ENCODE results near the gene FCHO1. TPM values are rescaled to one million over a fixed set of nuclear protein-coding genes. Genes with fewer than 3 reads are reported as not detected.
A peak's percentile ranks its signal among the peaks of the same experiment; 100 is the strongest.

The FCHO1 gene
- total and polyA plus RNA-seq, 9 donors, result 0.95 to 4.3 (median 2.8) TPM

DNA sequence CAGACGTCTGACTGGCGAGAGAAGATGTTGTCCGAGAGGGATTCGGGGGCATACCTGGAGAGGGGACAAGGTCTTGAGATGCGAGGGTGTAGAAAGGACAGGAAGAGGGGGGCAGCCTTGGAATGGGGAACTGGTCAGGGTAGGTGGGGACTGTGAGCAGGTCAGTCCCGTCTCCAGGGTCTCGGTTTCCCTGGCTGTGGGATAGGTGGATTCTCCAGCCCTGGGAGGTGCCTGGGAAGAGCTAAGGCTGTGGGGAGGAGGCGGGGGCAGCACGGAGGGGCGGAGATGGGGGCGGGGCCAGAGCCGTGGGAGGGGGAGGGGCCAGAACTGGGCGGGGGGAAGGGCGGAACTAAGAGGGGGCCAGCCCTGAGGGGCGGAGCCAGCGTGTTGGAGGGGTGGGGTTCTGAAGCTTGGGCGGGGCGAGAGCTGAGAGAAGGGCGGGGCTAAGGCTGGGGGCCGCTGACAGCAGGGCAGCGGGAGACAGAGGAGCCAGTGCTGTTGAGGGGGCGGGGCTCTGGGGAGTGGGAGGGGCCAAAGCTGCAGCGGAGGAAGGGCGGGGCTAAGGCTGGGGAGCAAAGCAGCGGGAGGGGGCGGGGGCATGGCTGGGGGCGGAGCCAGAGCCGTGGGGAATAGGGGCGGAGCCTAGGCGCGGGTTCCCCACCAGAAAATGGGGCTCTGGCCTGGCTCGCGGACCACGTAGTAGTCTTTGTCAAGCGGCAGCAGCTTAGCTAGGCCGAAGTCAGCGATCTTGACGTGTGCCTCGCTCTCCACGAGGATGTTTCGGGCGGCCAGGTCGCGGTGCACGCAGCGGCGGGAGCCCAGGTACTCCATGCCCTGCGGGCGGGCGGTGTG lies 79.5 kb downstream of the FCHO1 start:
- TF ChIP-seq, protein P1, sequence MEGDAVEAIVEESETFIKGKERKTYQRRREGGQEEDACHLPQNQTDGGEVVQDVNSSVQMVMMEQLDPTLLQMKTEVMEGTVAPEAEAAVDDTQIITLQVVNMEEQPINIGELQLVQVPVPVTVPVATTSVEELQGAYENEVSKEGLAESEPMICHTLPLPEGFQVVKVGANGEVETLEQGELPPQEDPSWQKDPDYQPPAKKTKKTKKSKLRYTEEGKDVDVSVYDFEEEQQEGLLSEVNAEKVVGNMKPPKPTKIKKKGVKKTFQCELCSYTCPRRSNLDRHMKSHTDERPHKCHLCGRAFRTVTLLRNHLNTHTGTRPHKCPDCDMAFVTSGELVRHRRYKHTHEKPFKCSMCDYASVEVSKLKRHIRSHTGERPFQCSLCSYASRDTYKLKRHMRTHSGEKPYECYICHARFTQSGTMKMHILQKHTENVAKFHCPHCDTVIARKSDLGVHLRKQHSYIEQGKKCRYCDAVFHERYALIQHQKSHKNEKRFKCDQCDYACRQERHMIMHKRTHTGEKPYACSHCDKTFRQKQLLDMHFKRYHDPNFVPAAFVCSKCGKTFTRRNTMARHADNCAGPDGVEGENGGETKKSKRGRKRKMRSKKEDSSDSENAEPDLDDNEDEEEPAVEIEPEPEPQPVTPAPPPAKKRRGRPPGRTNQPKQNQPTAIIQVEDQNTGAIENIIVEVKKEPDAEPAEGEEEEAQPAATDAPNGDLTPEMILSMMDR (IDR thresholded peaks at IDR 0.05), result no peak
- TF ChIP-seq POLR2A (IDR thresholded peaks at IDR 0.05), result peak; percentile 38
- DNase-seq, result peak; percentile 95 to 98 (median 97)
- Histone ChIP-seq H3K9me3 (no peaks in the 10 kb centered on the region), H3K4me3 (peak overlapping the region; percentile 31), H3K27me3 (no peaks in the 10 kb centered on the region), H3K36me3 (no peaks in the 10 kb centered on the region), H3K27ac (peak overlapping the region; percentile 23 to 88), H3K4me1 (ENCODE audit: insufficient read depth) (peaks cover 2% of the 10 kb centered on the region)
- intact Hi-C loops (cut with DNase I), result no loop called here
- 17 to 33% (median 17%) methylated on average over 31 to 50 of the region's 50 CpGs for WGBS, 3 donors

DNA sequence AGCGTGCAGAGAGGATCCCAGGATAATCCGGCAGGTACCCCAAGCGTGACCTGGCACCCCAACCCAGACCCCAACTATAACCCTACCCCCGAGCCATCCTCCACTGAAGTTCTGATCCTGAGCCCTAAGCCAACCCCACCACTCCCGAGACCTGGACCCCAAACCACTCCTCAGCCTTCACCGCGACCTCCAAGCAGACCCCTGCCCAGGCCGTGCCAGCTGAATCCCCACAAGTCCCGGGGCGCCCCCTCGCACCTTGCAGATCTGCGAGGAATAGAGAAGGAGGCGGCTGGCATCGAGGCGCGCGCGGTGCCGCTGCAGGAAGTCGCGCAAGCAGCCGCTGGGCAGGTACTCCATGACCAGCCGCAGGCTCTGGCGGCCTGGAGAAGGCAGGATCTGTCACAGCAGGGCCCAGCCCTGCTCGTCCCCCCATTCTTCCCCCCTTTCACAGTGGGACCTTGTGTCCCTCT lies 80.2 kb downstream of the FCHO1 start:
- Histone ChIP-seq H3K9me3 (no peaks in the 10 kb centered on the region), H3K27me3 (no peaks in the 10 kb centered on the region), H3K4me1 (ENCODE audit: insufficient read depth) (peaks cover 2% of the 10 kb centered on the region), H3K4me3 (peak overlapping the region; percentile 4), H3K27ac (peak overlapping the region in 1 of 2 donors; percentile 70), H3K36me3 (no peaks in the 10 kb centered on the region)
- TF ChIP-seq, protein P1 (IDR thresholded peaks at IDR 0.05), result no peak
- 54 to 63% (median 56%) methylated on average over 21 to 25 of the region's 25 CpGs for WGBS, 3 donors
- DNase-seq, result peak in 4 of 5 donors; percentile 53 to 75 (median 65)
- intact Hi-C loops (cut with DNase I), result no loop called here

DNA sequence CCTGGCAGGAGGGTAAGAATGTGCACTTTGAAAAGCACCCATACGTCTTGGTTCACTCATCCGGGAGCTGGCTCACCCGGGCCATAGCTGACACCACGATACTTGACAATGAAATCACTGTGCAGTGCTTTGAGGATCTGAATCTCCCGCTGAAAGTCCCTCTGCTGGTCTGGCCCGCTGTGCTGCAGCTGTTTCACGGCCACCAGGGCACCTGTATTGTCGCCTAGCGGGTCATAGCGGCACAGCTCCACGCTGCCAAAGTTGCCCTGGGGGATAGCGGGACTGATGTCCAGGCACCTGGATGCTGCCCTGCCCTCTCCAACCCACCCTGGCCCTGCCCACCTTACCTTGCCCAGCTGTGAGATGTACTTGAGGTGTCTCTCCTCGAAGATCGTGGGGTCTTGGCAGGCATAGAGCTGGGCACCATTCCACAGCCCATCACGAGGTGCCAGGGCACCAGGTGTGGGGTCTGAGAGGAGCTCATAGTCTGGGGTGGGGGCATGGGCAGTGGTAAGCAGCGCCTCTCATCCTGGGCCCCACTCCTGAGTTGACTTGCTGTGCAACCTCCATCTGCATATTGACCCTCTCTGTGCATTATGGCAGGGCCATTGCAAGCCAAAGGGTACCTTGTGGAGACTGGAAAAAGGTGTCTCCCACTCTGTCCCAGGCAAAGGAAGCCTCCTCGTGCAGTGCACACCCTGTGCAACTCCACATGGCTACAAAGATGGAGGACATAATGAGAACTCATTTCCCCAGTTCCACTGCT lies 81.3 kb downstream of the FCHO1 start:
- 78 to 85% (median 79%) methylated on average over 17 of the region's 17 CpGs for whole genome bisulfite sequencing, 3 donors
- Histone ChIP-seq H3K27me3 (no peaks in the 10 kb centered on the region), H3K9me3 (no peaks in the 10 kb centered on the region)

More for the DNA sequence above, 81.3 kb downstream of the FCHO1 start:
- Histone ChIP-seq H3K4me1 (ENCODE audit: insufficient read depth) (peaks cover 2% of the 10 kb centered on the region), H3K36me3 (no peaks in the 10 kb centered on the region), H3K4me3 (no peak overlapping the region), H3K27ac (no peak overlapping the region)
- intact Hi-C loops (cut with DNase I), result no loop called here
- peak in 2 of 5 donors; percentile 50 to 64 for DNase-seq
- TF ChIP-seq, protein P1 (IDR thresholded peaks at IDR 0.05), result no peak
- TF ChIP-seq EP300 (IDR thresholded peaks at IDR 0.05) (no peak), POLR2A (IDR thresholded peaks at IDR 0.05) (no peak)

Data from ovary (tissue), 9 donors.